H7 (cell line): ENCODE results near the gene PVRIG. TPM values are rescaled to one million over a fixed set of nuclear protein-coding genes. Genes with fewer than 3 reads are reported as not detected.
"Not testable (repeated sequence)": the region's sequence is repeated elsewhere in the genome, so short reads cannot be mapped to it uniquely, and the experiment has no call there.

Experiments
- DNase-seq: peaks from one replicate; pipeline ENCODE4 v3.0.0; 2012
- H3K27me3 ChIP-seq: 2 replicates; pipeline ENCODE4 v1.6.0; 2011; ENCODE audit warnings: mild to moderate bottlenecking, low read length; ENCODE audit not compliant: control insufficient read depth, insufficient read depth
- H3K36me3 ChIP-seq: replicated peaks from 2 replicates; pipeline ENCODE4 v1.5.1; 2011; ENCODE audit warnings: low read length; ENCODE audit not compliant: control insufficient read depth, insufficient read depth
- H3K4me3 ChIP-seq: 2 replicates; pipeline ENCODE4 v1.5.1; 2011; ENCODE audit warnings: low read depth, mild to moderate bottlenecking, control low read depth, low read length, moderate library complexity; ENCODE audit not compliant: insufficient read depth
- total RNA-seq: library from RNA; depleted of rRNA; stranded (reverse); fragments of >200 nt; shearing (Covaris generic); gene quantifications from 2 replicates; pipeline ENCODE4 v1.2.3, GENCODE V29; 2014

The PVRIG gene
- total RNA-seq, 1 experiment from 2014 or later, result not detected

GRCh38 chr7:100185726-100186125 lies 34.0 kb upstream of the PVRIG start:
- Histone ChIP-seq H3K4me3 (no peak overlapping the region), H3K36me3 (no peaks in the 10 kb centered on the region)
- DNase-seq, result no peak

GRCh38 chr7:100189061-100189460 lies 30.7 kb upstream of the PVRIG start:
- Histone ChIP-seq H3K27me3 (no peaks in the 10 kb centered on the region), H3K36me3 (no peaks in the 10 kb centered on the region), H3K4me3 (no peak overlapping the region)
- DNase-seq, result no peak

More at GRCh38 chr7:100185726-100186125, 34.0 kb upstream of the PVRIG start:
- no peaks in the 10 kb centered on the region for H3K27me3 ChIP-seq

- no peaks in the 10 kb centered on the region for H3K27me3 ChIP-seq
- no peak overlapping the region for H3K4me3 ChIP-seq
- peak; percentile 21 for DNase-seq
Observed at GRCh38 chr7:100190048-100190711, 29.6 kb upstream of the PVRIG start.

GRCh38 chr7:100191775-100192174 lies 28.0 kb upstream of the PVRIG start:
- Histone ChIP-seq H3K27me3 (no peaks in the 10 kb centered on the region), H3K36me3 (no peaks in the 10 kb centered on the region), H3K4me3 (no peak overlapping the region)
- DNase-seq, result no peak

More at GRCh38 chr7:100190048-100190711, 29.6 kb upstream of the PVRIG start:
- H3K36me3 ChIP-seq, result no peaks in the 10 kb centered on the region

GRCh38 chr7:100192281-100192862 lies 27.4 kb upstream of the PVRIG start:
- DNase-seq, H3K27me3 ChIP-seq, H3K36me3 ChIP-seq, H3K4me3 ChIP-seq: not testable (repeated sequence)

- Histone ChIP-seq H3K27me3 (no peaks in the 10 kb centered on the region; the same call in 1 of the 2 replicates), H3K36me3 (no peaks in the 10 kb centered on the region), H3K4me3 (no peak overlapping the region)
- DNase-seq, result no peak
Observed at GRCh38 chr7:100192969-100193368, 26.8 kb upstream of the PVRIG start.

GRCh38 chr7:100195222-100195621 lies 24.5 kb upstream of the PVRIG start:
- no peak for DNase-seq
- Histone ChIP-seq H3K4me3 (no peak overlapping the region), H3K36me3 (no peaks in the 10 kb centered on the region), H3K27me3 (no peaks in the 10 kb centered on the region; the same call in 1 of the 2 replicates)

GRCh38 chr7:100195901-100196322 lies 23.8 kb upstream of the PVRIG start:
- not testable (repeated sequence) for H3K36me3 ChIP-seq, DNase-seq, H3K4me3 ChIP-seq, H3K27me3 ChIP-seq

- H3K36me3 ChIP-seq, result no peaks in the 10 kb centered on the region
- H3K27me3 ChIP-seq, result peaks cover 3% of the 10 kb centered on the region
- DNase-seq, result no peak
- no peak overlapping the region for H3K4me3 ChIP-seq
Observed at GRCh38 chr7:100198266-100198665, 21.5 kb upstream of the PVRIG start.

- DNase-seq, result peak; percentile 16
- no peak overlapping the region for H3K4me3 ChIP-seq
- H3K36me3 ChIP-seq, result no peaks in the 10 kb centered on the region
- H3K27me3 ChIP-seq, result peaks cover 3% of the 10 kb centered on the region
Observed at GRCh38 chr7:100200693-100201092, 19.1 kb upstream of the PVRIG start.

- Histone ChIP-seq H3K27me3 (peaks cover 3% of the 10 kb centered on the region), H3K4me3 (no peak overlapping the region), H3K36me3 (no peaks in the 10 kb centered on the region)
- DNase-seq, result no peak
Observed at GRCh38 chr7:100204454-100204853, 15.3 kb upstream of the PVRIG start.

GRCh38 chr7:100208911-100209408 lies 10.8 kb upstream of the PVRIG start:
- Histone ChIP-seq H3K4me3 (no peak overlapping the region), H3K36me3 (no peaks in the 10 kb centered on the region), H3K27me3 (peaks cover 3% of the 10 kb centered on the region)
- DNase-seq, result no peak

GRCh38 chr7:100209493-100209892 lies 10.3 kb upstream of the PVRIG start:
- peaks cover 3% of the 10 kb centered on the region for H3K27me3 ChIP-seq
- H3K4me3 ChIP-seq, result no peak overlapping the region
- no peak for DNase-seq
- H3K36me3 ChIP-seq, result no peaks in the 10 kb centered on the region

- peaks cover 6% of the 10 kb centered on the region for H3K27me3 ChIP-seq
- DNase-seq, result no peak
- no peaks in the 10 kb centered on the region for H3K36me3 ChIP-seq
- no peak overlapping the region for H3K4me3 ChIP-seq
Observed at GRCh38 chr7:100210805-100211204, 8.9 kb upstream of the PVRIG start.

- Histone ChIP-seq H3K36me3 (no peaks in the 10 kb centered on the region), H3K27me3 (peaks cover 6% of the 10 kb centered on the region), H3K4me3 (no peak overlapping the region)
- no peak for DNase-seq
Observed at GRCh38 chr7:100211342-100211780, 8.4 kb upstream of the PVRIG start.
